GM18505 (cell line): ENCODE data around the gene PTGIS.

Experiments
- ATAC-seq: cut with Tn5 transposase; IDR thresholded peaks from one replicate; pipeline ENCODE4 v1.9.1; 2021; ENCODE audit not compliant: unreplicated experiment
- POLR2A ChIP-seq: IDR thresholded peaks from 4 replicates; pipeline ENCODE4 v1.6.1; 2011; ENCODE audit warnings: borderline replicate concordance; ENCODE audit not compliant: insufficient read depth, insufficient read length; ENCODE audit errors: extremely low read depth

PTGIS gene

GRCh38 chr20:49532285-49532946 lies 35.5 kb downstream of the PTGIS start:
- no peak for ATAC-seq

GRCh38 chr20:49529470-49529869 lies 38.5 kb downstream of the PTGIS start:
- no peak for ATAC-seq
- no peak for TF ChIP-seq POLR2A

More at GRCh38 chr20:49532285-49532946, 35.5 kb downstream of the PTGIS start:
- no peak for TF ChIP-seq POLR2A

GRCh38 chr20:49526568-49526967 lies 41.4 kb downstream of the PTGIS start:
- no peak for TF ChIP-seq POLR2A
- no peak for ATAC-seq

- no peak for TF ChIP-seq POLR2A
- ATAC-seq: no peak
These were observed 41.9 kb downstream of the PTGIS start for GRCh38 chr20:49526056-49526455.

- TF ChIP-seq POLR2A: no peak
- no peak for ATAC-seq
These were observed 44.1 kb downstream of the PTGIS start for GRCh38 chr20:49523767-49524360.

GRCh38 chr20:49521356-49521755 lies 46.6 kb downstream of the PTGIS start:
- no peak for ATAC-seq
- TF ChIP-seq POLR2A: no peak

- no peak for ATAC-seq
- no peak for TF ChIP-seq POLR2A
These were observed 48.1 kb downstream of the PTGIS start for GRCh38 chr20:49519777-49520359.

GRCh38 chr20:49519212-49519712 lies 48.7 kb downstream of the PTGIS start:
- TF ChIP-seq POLR2A: no peak
- no peak for ATAC-seq

GRCh38 chr20:49518576-49518975 lies 49.4 kb downstream of the PTGIS start:
- ATAC-seq: no peak

GRCh38 chr20:49517805-49518100 lies 50.2 kb downstream of the PTGIS start:
- no peak for ATAC-seq
- no peak for TF ChIP-seq POLR2A

More at GRCh38 chr20:49518576-49518975, 49.4 kb downstream of the PTGIS start:
- TF ChIP-seq POLR2A: no peak

- TF ChIP-seq POLR2A: no peak
- ATAC-seq: no peak
These were observed 50.8 kb downstream of the PTGIS start for GRCh38 chr20:49516916-49517804.

GRCh38 chr20:49515586-49515985 lies 52.4 kb downstream of the PTGIS start:
- no peak for TF ChIP-seq POLR2A

GRCh38 chr20:49513517-49513916 lies 54.4 kb downstream of the PTGIS start:
- TF ChIP-seq POLR2A: no peak
- ATAC-seq: no peak

More at GRCh38 chr20:49515586-49515985, 52.4 kb downstream of the PTGIS start:
- ATAC-seq: no peak

- no peak for ATAC-seq
- TF ChIP-seq POLR2A: no peak
These were observed 54.9 kb downstream of the PTGIS start for GRCh38 chr20:49513009-49513408.
